GM21526 (cell line): ENCODE measurements around the gene APC2.

ENCODE experiments used
- ATAC-seq: cut with Tn5 transposase; IDR thresholded peaks from one replicate; pipeline ENCODE4 v1.9.1; 2021; ENCODE audit warnings: moderate library complexity; ENCODE audit not compliant: unreplicated experiment, low FRiP score

APC2 gene

DNA sequence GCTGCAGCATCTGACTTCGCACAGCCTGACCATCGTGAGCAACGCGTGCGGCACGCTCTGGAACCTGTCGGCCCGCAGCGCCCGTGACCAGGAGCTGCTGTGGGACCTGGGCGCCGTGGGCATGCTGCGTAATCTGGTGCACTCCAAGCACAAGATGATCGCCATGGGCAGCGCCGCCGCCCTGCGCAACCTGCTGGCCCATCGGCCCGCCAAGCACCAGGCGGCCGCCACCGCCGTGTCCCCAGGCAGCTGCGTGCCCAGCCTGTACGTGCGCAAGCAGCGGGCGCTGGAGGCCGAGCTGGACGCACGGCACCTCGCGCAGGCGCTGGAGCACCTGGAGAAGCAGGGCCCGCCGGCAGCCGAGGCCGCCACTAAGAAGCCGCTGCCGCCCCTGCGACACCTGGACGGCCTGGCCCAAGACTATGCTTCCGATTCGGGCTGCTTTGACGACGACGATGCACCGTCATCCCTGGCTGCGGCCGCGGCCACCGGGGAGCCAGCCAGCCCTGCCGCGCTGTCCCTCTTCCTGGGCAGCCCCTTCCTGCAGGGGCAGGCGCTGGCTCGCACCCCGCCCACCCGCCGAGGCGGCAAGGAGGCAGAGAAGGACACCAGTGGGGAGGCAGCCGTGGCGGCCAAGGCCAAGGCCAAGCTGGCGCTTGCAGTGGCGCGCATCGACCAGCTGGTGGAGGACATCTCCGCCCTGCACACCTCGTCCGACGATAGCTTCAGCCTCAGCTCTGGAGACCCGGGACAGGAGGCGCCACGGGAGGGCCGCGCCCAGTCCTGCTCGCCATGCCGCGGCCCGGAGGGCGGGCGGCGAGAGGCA, 15.5 kb downstream of the APC2 start:
- ATAC-seq, result no peak

DNA sequence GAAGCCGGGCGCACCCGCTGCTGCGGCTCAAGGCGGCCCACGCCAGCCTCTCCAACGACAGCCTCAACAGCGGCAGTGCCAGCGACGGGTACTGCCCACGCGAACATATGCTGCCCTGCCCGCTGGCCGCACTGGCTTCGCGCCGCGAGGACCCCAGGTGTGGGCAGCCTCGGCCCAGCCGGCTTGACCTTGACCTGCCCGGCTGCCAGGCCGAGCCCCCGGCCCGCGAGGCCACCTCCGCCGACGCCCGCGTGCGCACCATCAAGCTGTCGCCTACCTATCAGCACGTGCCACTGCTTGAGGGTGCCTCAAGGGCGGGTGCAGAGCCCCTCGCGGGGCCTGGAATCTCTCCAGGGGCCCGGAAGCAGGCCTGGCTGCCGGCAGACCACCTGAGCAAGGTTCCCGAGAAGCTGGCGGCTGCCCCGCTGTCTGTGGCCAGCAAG, 16.1 kb downstream of the APC2 start:
- ATAC-seq, result no peak

DNA sequence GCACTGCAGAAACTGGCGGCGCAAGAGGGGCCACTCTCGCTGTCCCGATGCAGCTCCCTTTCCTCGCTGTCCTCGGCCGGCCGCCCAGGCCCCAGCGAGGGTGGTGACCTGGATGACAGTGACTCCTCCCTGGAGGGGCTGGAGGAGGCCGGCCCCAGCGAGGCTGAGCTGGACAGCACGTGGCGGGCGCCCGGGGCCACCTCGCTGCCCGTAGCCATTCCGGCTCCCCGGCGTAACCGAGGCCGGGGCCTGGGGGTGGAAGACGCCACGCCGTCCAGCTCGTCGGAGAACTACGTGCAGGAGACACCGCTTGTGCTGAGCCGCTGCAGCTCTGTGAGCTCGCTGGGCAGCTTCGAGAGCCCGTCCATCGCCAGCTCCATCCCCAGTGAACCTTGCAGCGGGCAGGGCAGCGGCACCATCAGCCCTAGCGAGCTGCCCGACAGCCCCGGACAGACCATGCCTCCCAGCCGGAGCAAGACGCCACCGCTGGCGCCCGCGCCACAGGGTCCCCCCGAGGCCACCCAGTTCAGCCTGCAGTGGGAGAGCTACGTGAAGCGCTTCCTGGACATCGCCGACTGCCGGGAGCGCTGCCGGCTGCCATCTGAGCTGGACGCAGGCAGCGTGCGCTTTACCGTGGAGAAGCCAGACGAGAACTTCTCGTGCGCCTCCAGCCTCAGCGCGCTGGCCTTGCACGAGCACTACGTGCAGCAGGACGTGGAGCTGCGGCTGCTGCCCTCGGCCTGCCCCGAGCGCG, 16.7 kb downstream of the APC2 start:
- ATAC-seq, result no peak

DNA sequence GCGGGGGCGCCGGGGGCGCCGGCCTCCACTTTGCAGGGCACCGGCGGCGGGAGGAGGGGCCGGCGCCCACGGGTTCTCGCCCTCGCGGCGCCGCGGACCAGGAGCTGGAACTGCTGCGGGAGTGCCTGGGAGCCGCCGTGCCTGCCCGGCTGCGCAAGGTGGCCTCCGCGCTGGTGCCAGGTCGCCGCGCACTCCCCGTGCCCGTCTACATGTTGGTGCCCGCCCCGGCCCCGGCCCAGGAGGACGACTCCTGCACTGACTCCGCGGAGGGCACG, 17.2 kb downstream of the APC2 start:
- no peak for ATAC-seq

DNA sequence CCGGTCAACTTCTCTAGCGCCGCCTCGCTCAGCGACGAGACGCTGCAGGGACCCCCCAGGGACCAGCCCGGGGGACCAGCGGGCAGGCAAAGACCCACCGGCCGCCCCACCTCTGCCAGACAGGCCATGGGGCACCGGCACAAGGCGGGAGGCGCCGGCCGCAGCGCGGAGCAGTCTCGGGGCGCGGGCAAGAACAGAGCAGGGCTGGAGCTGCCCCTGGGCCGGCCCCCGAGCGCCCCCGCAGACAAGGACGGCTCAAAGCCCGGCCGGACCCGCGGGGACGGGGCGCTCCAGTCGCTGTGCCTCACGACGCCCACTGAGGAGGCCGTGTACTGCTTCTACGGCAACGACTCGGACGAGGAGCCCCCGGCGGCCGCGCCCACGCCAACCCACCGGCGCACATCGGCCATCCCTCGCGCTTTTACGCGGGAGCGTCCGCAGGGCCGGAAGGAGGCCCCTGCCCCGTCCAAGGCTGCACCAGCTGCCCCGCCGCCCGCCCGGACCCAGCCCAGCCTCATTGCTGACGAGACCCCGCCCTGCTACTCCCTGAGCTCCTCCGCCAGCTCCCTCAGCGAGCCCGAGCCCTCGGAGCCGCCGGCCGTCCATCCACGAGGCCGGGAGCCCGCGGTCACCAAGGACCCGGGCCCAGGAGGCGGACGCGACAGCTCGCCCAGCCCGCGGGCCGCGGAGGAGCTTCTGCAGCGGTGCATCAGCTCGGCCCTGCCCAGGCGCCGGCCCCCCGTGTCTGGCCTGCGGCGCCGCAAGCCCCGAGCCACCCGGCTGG, 17.8 kb downstream of the APC2 start:
- ATAC-seq, result no peak

DNA sequence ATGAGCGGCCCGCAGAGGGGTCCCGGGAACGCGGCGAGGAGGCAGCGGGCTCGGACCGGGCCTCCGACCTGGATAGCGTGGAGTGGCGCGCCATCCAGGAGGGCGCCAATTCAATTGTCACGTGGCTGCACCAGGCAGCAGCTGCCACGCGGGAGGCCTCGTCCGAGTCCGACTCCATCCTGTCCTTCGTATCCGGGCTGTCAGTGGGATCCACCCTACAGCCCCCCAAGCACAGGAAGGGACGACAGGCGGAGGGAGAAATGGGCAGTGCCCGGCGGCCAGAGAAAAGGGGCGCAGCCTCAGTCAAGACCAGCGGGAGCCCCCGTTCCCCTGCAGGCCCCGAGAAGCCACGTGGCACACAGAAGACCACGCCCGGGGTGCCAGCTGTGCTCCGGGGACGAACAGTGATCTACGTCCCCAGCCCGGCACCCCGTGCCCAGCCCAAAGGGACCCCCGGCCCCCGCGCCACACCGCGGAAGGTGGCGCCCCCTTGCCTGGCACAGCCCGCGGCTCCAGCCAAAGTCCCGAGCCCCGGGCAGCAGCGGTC, 18.4 kb downstream of the APC2 start:
- ATAC-seq, result no peak

DNA sequence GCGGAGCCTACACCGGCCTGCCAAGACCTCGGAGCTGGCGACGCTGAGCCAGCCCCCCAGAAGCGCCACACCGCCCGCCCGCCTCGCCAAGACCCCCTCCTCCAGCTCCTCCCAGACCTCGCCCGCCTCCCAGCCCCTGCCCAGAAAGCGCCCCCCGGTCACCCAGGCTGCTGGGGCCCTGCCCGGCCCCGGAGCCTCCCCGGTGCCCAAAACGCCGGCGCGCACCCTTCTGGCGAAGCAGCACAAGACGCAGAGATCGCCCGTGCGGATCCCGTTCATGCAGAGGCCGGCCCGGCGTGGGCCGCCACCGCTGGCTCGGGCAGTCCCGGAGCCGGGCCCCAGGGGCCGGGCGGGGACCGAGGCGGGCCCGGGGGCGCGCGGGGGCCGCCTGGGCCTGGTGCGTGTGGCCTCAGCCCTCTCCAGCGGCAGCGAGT, 18.9 kb downstream of the APC2 start:
- ATAC-seq, result no peak

DNA sequence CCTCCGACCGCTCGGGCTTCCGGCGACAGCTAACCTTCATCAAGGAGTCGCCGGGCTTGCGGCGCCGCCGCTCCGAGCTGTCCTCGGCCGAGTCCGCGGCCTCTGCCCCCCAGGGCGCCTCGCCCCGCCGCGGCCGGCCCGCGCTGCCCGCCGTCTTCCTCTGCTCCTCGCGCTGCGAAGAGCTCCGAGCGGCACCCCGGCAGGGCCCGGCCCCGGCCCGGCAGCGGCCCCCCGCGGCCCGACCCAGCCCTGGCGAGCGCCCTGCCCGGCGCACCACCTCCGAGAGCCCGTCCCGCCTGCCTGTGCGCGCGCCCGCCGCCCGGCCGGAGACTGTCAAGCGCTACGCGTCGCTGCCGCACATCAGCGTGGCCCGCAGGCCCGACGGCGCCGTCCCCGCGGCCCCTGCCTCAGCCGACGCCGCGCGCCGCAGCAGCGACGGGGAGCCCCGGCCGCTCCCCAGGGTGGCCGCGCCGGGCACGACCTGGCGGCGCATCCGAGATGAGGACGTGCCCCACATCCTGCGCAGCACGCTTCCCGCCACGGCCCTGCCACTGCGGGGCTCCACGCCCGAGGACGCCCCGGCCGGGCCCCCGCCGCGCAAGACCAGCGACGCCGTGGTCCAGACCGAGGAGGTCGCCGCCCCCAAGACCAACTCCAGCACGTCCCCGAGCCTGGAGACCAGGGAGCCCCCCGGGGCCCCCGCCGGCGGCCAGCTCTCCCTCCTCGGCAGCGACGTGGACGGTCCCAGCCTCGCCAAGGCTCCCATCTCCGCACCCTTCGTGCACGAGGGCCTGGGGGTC, 19.5 kb downstream of the APC2 start:
- no peak for ATAC-seq

DNA sequence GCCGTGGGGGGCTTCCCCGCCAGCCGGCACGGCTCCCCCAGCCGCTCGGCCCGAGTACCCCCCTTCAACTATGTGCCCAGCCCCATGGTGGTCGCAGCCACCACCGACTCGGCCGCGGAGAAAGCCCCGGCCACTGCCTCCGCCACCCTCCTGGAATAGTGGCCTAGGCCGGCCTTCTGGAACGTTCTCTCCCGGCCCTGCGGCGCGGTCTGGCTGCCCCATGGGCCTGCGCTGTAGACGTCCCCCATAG, 20.1 kb downstream of the APC2 start:
- no peak for ATAC-seq

DNA sequence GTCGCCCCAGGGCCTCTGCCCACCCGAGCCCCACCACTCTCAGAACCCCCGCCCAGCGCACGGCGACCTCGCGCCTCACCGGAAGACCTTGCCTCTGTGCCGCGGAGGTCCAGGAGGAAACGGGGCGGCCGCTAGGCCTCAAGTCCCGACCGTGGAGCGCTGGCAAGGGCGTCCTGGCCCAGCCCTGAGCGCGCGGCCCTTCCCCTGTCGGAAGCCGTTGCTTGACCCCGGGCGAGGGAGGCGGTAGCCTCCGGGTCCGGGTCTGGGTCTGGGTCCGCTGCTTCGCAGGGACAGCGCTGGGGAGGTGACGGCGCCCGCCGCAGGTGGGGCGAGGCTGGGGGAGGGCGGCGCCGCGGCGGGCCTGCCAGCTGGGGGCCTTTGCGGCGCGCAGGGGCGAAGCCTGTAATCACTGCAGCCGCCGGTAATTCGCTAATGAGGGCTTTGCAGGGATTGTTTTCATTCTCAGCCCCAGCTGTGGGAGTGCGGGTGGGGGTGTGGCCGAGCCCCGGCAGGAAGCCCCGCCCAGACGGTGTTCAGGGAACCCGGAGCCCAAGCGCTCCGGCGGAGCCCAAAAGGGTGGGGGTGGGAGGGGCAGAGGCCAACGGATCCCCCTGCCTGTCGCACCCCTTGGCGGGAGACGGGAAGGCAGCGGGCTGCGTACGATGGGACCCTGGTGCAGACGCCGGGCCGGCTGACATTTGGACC, 20.5 kb downstream of the APC2 start:
- ATAC-seq, result no peak

DNA sequence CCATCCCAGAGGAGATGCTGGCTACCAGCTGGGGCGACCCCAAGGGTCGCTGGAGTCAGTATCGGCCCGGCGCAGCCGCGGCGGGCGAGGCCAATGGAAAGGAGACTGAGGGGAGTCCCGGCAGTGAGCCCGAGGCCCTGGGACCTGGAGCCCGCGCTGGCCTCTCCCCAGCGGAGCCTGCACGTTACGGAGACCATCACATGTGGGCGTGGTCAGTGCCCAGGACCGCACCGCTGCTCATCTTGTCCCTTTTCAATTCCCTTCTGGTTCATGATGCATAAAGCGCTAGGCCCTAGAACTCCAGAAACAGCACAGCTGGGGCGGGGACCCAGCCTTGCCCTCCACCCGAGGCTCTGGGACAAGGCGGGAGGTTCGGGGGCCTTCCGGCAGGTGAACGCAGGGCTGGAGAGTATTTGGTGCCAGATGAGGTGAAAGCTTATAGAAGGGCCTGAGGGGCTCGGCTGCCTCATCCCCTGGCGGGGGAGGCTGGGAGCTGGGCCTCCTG, 21.1 kb downstream of the APC2 start:
- no peak for ATAC-seq

DNA sequence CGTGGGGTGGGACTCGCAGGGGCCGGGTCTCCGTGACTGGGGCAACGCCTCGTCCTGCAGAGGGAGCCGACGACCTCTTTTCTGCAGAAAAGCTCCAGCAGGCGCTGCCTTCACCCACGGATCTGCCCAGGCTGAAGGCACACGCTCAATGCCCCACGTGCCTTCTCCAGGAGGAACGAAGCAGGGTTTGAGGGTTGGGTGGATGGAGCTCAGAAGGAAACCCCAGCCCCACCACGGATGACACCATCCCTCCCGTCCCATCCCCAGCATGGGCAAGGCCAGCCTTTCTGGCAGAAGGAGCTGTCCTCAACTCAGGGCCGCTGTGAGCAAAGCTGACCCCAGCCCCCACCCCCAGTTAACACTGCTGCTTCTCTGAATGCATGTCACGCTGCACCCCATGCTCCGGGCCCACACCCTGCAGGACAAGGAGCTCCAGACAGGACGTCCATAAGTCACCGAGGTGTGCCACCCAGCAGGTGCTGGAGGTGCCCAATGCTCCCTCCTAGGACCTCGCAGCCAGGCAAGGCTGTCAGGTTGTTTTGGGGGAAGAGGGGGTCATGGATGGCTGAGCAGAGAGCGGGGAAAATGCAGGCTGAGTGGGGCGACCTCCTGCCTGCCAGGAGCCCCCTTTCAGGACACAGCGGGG, 21.7 kb downstream of the APC2 start:
- no peak for ATAC-seq

DNA sequence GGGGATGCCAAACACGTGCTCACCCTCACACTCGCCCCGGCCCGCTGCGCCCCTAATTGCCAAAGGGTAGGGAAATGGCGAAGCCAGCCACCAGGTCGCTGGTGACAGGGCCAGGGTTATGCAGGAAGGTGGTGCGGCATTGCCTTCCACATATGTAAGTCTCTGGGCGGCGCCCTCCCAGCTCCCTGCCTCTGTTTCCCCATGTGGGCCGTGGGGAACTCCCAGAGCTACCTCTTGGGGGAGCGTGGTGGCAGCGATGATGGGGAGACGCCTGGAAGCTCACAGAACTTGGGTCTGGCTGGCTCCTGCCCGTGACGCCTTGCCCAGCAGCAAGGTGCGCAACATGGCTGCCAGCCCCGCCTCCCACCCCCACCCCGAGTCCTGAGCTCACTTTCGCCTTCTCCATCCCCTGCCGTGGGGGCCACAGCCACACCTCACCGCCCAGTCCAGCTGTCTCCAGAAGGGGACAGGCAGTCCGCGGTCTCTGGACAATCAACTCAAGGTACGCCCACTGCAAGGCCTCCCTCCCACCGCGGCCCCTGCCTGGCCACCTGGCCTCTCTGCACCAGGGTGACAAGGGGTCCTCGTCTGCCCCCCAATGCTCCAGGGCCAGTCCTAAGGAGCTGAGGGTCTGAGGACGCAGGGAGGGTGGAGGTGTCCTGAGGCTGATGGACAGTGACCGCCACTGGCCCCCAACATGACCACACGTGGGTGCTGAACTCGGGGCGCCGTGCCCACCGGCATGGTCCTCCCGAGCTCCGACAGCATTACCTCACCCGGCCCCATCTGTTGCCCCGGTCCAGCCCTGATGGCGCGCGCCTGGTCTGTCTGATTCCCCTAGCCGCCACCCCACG, 22.5 kb downstream of the APC2 start:
- no peak for ATAC-seq

DNA sequence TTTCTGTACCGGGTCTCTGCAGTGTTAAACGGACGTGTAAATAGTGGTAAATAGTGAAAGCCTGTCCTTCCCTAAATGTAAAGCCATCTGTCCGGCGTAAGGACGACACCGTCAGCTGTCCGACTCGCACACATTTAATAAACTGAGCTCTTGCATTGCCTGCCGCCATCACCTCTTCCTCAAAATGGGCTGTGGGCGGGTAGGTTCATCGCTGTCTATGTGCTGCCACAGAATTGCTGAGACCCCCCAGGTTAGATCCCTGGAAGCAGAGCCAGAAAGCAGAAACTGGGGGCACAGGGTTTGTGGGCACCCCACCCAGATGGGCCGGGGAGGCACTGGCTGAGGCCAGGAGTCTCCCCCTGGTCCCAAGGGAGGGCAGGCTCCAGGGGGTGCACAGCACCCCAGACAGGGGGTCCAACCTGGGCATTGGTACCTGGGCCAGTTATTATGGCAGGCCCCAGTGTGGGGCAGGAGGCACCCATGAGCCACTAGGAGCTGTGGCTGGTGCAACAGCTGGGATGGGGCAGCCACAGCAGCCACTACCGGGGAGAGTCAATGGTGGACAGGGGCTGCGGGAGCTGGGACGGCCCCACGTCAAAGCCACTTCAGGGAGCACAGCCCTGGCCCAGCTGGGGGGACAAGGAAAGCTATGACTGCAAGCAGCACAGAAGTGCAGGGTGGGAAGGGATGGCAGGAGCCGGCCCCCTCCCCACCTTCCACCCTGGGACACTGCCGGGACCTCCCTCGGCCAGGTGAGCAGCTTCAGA, 23.3 kb downstream of the APC2 start:
- ATAC-seq, result no peak

DNA sequence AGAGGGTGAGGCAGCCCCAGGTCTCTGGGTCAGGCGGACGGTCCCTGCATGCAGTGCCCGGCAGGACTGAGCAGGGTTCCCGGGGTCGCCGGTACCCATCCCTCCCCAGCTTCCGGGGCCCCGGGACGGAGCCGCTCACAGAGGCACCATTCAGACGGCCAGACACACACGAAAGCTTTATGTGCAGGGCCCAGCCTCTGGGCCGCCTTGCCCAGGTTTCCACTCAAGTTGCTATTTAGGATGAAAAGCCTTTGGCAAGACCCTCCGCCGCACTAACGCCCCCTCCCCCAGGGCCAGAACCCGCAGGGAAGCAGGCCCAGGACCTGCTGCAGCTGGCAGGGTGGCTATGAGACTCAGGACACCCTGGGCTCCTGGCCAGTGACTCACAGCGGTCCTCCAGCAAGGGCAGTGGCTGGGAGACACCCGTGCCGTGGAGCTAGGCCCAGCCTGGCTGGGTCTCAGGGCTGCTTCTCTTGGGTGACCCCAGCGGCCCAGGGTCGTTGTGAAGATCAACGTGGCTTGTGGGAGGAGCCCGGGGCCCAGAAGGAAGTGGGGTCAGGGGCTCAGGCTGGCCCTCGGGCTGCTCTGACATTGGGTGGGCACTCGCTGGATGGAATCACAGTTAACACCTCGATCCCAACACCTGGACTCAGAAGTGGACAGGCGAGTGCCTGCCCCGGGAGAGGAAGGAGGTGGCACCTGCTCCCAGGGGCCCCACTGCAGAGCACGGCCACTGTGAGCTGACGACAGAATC, 24.3 kb downstream of the APC2 start:
- ATAC-seq, result no peak

DNA sequence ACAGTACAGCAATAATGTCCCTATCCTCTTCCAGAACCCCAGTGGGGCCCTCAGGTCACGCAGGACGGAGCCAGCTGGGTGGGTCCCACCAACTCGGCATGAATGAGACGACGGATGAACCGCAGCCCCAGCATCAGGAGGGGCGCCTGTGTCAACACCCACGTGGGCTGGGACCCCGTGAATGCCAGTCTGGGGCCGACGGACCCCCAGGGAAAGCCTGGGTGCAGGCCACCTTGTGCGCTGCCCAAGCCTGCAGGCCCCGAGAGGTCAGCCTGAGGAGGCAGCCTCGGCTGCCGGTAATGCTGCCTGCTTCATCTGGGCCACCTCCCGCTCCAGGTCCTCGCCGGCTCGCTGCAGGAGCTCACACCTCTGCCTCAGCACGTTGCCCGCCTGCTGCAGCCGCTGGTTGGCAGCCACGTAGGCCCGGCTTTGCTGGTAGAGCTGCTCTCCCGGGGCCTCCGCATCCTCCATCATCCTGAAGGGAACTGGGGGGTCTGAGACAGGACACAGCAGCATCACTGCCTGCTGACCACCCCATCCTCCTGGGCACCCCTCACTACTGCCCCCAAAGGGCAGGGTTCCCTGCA, 24.9 kb downstream of the APC2 start:
- no peak for ATAC-seq
